Activated T-cell treated with anti-CD3 and anti-CD28 coated beads, Interleukin-2, amount 50 U/mL, for 4 hours (primary cell): ENCODE measurements around the gene IYD. TPM values are rescaled to one million over a fixed set of nuclear protein-coding genes. Genes with fewer than 3 reads are reported as not detected.
"Not testable (repeated sequence)": the region's sequence is repeated elsewhere in the genome, so short reads cannot be mapped to it uniquely, and the experiment has no call there.

Experiments used
- ATAC-seq, 2 donors: fragments of 200-7000 bp; cut with Tn5 transposase; one replicate each; pipeline ENCODE4 v1.10.0; 2021
- DNase-seq: peaks from one replicate; pipeline ENCODE4 v3.0.0-alpha.2; 2020
- H3K27me3 Mint-ChIP-seq: one replicate; pipeline ENCODE4 v1.8.0; 2021; ENCODE audit warnings: low read depth, mixed read lengths
- H3K36me3 Mint-ChIP-seq: one replicate; pipeline ENCODE4 v1.8.0; 2022; ENCODE audit warnings: mixed read lengths; ENCODE audit not compliant: insufficient read depth
- H3K4me1 Mint-ChIP-seq: one replicate; pipeline ENCODE4 v1.8.0; 2021; ENCODE audit warnings: low read depth, mixed read lengths
- H3K4me3 Mint-ChIP-seq: one replicate; pipeline ENCODE4 v1.8.0; 2021; ENCODE audit warnings: mild to moderate bottlenecking, moderate library complexity, mixed read lengths
- H3K9me3 Mint-ChIP-seq: one replicate; pipeline ENCODE4 v1.8.0; 2021; ENCODE audit warnings: mixed read lengths
- total RNA-seq, 3 donors: library from RNA; stranded (reverse); gene quantifications; one replicate each; pipeline ENCODE4 v1.2.1, GENCODE V29; 2021

Gene IYD
- total RNA-seq, 3 donors from 2014 or later, result 0.03 TPM; not detected in 2

DNA sequence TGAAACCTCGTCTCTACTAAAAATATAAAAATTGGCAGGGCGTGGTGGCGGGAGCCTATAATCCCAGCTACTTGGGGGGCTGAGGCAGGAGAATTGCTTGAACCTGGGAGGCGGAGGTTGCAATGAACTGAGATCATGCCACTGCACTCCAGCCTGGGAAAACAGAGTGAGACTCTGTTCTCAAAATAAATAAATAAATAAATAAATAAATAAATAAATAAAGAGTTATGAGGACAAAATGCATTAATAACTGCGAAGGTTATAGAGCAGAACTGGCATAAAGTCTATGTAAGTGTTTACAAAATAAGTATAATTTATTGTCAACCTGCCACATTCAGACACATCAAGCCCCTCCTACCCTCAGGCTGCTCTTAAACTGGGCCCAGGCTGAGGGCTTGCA is 80.2 kb downstream of the IYD start:
- not testable (repeated sequence) for H3K36me3 Mint-ChIP-seq, H3K9me3 Mint-ChIP-seq, ATAC-seq

DNA sequence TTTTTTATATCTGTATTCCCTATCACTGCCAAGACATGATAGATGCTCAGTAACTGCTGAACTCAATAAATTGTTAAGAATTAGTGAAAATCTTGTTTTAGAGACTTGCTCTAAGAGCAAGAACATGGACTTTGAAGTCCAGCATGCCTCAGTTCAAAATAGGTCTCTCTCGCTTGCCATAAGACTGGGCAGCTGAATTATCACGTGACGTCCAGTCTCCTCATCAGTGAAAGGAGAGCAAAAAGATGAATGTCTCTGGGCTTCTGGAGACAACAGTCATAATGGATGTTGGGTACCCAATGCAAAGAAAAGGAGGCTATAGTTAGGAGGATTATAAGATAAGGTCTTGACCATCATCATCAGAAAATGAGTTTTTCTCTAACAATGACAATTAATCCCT is 82.1 kb downstream of the IYD start:
- Mint-ChIP-seq H3K9me3 (no peaks in the 10 kb centered on the region), H3K36me3 (no peaks in the 10 kb centered on the region), H3K27me3 (peaks cover 5% of the 10 kb centered on the region), H3K4me1 (no peaks in the 10 kb centered on the region), H3K4me3 (no peak overlapping the region)
- ATAC-seq (no peak), DNase-seq (no peak)

More for the DNA sequence above, 80.2 kb downstream of the IYD start:
- H3K27me3 Mint-ChIP-seq, H3K4me3 Mint-ChIP-seq, DNase-seq, H3K4me1 Mint-ChIP-seq: not testable (repeated sequence)

DNA sequence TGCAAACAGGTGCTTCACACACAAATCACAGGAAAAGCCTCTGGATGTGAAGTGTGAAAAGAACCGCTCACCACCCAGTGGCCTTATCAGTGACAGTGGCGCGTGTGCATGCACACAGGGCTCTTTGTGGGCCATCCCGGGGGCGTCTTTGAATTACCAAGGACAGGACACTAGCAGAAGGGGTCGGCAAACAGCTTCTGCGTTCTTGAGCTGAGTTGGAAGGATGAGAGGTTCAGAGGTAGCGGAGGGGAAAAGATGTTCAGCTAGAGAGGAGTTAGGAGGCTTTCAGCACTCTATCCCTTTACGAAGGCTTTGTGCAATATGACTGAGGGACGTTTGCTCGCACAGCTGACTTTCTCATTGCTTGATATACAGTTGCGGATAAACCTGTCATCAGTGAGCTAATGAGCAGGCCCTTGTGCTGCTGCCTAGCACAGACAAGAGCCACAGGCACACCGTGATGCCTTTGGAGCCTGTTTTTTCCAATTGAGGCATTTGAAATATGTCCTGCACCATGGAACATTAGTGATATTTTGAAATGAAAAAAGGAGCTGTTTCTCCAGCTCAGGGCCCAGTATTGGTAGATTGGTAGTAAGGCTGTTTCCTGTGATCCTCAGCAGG is 83.1 kb downstream of the IYD start:
- H3K36me3 Mint-ChIP-seq, result no peaks in the 10 kb centered on the region
- H3K4me3 Mint-ChIP-seq, result no peak overlapping the region
- ATAC-seq (no peak), DNase-seq (no peak)
- no peaks in the 10 kb centered on the region for H3K9me3 Mint-ChIP-seq
- peaks cover 9% of the 10 kb centered on the region for H3K27me3 Mint-ChIP-seq
- no peaks in the 10 kb centered on the region for H3K4me1 Mint-ChIP-seq

DNA sequence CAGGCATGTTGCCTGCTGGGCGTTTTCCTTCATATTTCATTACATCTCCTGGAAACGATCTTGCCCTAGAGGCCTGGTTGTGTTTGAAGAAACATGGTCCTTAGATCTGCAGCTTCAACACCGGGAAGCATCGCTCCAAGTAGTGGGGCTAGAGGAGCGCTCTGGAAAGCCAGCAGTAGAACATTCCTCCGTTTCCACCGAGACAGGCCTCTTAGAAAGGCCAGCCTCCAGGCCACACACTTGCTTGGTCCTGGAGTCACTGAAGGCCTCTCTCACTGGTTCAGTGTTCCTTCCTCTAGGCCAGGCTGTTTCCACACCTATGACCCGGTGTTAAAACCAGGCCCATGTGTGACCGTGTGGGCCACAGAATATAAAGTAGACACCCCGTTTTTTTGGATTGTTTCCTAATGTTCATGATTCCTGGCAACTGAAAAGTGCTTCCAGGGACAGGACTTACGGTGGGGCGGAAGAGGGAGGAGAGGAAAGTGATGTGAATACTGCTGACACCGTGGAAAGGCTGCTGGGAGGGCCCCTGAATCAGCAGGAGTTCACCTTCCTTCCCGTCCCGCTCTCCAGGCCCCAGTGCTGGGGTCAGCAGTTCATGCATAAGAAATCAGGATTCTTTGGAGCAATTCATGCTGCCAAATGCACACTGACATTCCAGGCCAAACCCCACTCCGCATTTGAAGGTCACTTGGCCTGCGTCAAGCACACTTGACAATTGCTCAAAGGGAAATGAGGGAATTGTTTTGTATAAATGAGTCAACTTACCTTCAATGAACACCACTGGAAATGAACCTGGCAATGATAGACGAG is 83.8 kb downstream of the IYD start:
- Mint-ChIP-seq H3K4me1 (no peaks in the 10 kb centered on the region), H3K4me3 (no peak overlapping the region), H3K9me3 (no peaks in the 10 kb centered on the region), H3K36me3 (no peaks in the 10 kb centered on the region), H3K27me3 (peaks cover 9% of the 10 kb centered on the region)
- ATAC-seq, result no peak
- DNase-seq, result no peak

DNA sequence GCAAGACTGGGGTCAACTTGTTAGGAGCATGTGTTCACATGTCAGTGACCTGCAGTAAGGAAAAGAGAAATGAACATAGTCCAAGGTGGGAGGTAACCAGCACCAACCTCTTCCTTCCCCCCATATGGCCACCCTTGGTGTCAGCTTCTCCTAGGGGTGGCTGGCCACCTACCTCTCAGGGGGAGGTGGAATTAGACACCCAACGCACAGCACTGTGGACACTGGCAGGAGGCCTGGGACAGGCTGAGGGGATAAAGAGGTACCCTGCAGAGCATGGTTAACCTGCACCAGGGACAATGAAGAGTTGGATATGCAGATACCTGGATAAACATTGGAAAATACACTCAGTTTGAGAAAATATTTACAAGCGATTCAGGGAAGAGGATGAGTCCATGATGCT is 84.5 kb downstream of the IYD start:
- ATAC-seq, result no peak
- Mint-ChIP-seq H3K36me3 (no peaks in the 10 kb centered on the region), H3K9me3 (no peaks in the 10 kb centered on the region), H3K27me3 (peaks cover 9% of the 10 kb centered on the region), H3K4me3 (no peak overlapping the region), H3K4me1 (no peaks in the 10 kb centered on the region)
- no peak for DNase-seq

Other genes with a start within 250 kb of the IYD start
- gene PPP1R14C, start 226.0 kb upstream of the IYD start, total RNA-seq, result under 1 TPM in 2 of 3 donors, not detected in 1; 0.18 to 0.52 TPM
- 1 to 10 TPM; 1.5 to 8.0 (median 3.3) TPM for gene PLEKHG1, start 230.9 kb downstream of the IYD start, total RNA-seq